ENCODE data around the gene SH2D3C. TPM values are rescaled to one million over a fixed set of nuclear protein-coding genes. Genes with fewer than 3 reads are reported as not detected.

Gene SH2D3C
- total and polyA plus RNA-seq, 8 donors = 1.4 to 7.1 (median 2.5) TPM

- H3K27ac ChIP-seq = no peak overlapping the region
- no peaks in the 10 kb centered on the region for H3K9me3 ChIP-seq
- H3K36me3 ChIP-seq = no peaks in the 10 kb centered on the region
- TF ChIP-seq CTCF (IDR thresholded peaks at IDR 0.05) = no peak
- DNase-seq (peak in 1 of 6 donors; percentile 43), FAIRE-seq (no peak), ATAC-seq (peak in 1 of 4 donors; percentile 12)
- no peaks in the 10 kb centered on the region for H3K27me3 ChIP-seq
- peak overlapping the region in 1 of 4 donors; percentile 22 for H3K4me3 ChIP-seq
- 63 to 80% methylated on average over 14 to 15 of the region's 15 CpGs for WGBS, 2 donors
- no peaks in the 10 kb centered on the region for H3K4me1 ChIP-seq
- intact Hi-C loops (cut with DNase I) = no loop called here
Observed at GRCh38 chr9:127776195-127776923, 2.1 kb downstream of the SH2D3C start.

GRCh38 chr9:127773981-127774380 lies 4.5 kb downstream of the SH2D3C start:
- intact Hi-C loops (cut with DNase I) = no loop called here

GRCh38 chr9:127773272-127773671 lies 5.2 kb downstream of the SH2D3C start:
- intact Hi-C loops (cut with DNase I) = no loop called here
- Histone ChIP-seq H3K4me3 (no peak overlapping the region), H3K27me3 (no peaks in the 10 kb centered on the region), H3K9me3 (no peaks in the 10 kb centered on the region), H3K36me3 (no peaks in the 10 kb centered on the region), H3K4me1 (peaks cover 0 to 8% (median 4%) of the 10 kb centered on the region in 3 donors), H3K27ac (no peak overlapping the region)
- no peak for DNase-seq
- no peak for FAIRE-seq
- TF ChIP-seq CTCF (IDR thresholded peaks at IDR 0.05) = no peak
- ATAC-seq = no peak
- 75 to 83% methylated on average over 3 of the region's 3 CpGs for WGBS, 2 donors

More at GRCh38 chr9:127773981-127774380, 4.5 kb downstream of the SH2D3C start:
- no peak for ATAC-seq
- no peak for FAIRE-seq
- TF ChIP-seq CTCF (IDR thresholded peaks at IDR 0.05) = no peak
- Histone ChIP-seq H3K9me3 (no peaks in the 10 kb centered on the region), H3K36me3 (no peaks in the 10 kb centered on the region), H3K4me1 (peaks cover 0 to 8% (median 4%) of the 10 kb centered on the region in 3 donors), H3K4me3 (no peak overlapping the region), H3K27me3 (no peaks in the 10 kb centered on the region), H3K27ac (no peak overlapping the region)
- WGBS, 2 donors = 79% methylated on average over 10 of the region's 10 CpGs
- peak in 1 of 6 donors; percentile 41 for DNase-seq

- ATAC-seq = no peak
- Histone ChIP-seq H3K36me3 (no peaks in the 10 kb centered on the region), H3K4me1 (peaks cover 0 to 8% (median 4%) of the 10 kb centered on the region in 3 donors), H3K27me3 (no peaks in the 10 kb centered on the region), H3K9me3 (no peaks in the 10 kb centered on the region), H3K4me3 (no peak overlapping the region), H3K27ac (no peak overlapping the region)
- TF ChIP-seq CTCF (IDR thresholded peaks at IDR 0.05) = no peak
- intact Hi-C loops (cut with DNase I) = no loop called here
- WGBS, 2 donors = 92 to 97% methylated on average over 5 of the region's 5 CpGs
- DNase-seq = no peak
- FAIRE-seq = no peak
Observed at GRCh38 chr9:127772603-127773002, 5.9 kb downstream of the SH2D3C start.

GRCh38 chr9:127771570-127772189 lies 6.8 kb downstream of the SH2D3C start:
- Histone ChIP-seq H3K4me3 (peak overlapping the region in 2 of 4 donors; percentile 41 to 51), H3K9me3 (no peaks in the 10 kb centered on the region), H3K27ac (peak overlapping the region in 2 of 4 donors; percentile 2 to 24), H3K4me1 (peaks cover 0 to 8% (median 4%) of the 10 kb centered on the region in 3 donors), H3K27me3 (no peaks in the 10 kb centered on the region), H3K36me3 (no peaks in the 10 kb centered on the region)
- FAIRE-seq (no peak), ATAC-seq (no peak), DNase-seq (no peak)
- intact Hi-C loops (cut with DNase I) = no loop called here
- no peak for TF ChIP-seq CTCF (IDR thresholded peaks at IDR 0.05)
- WGBS, 2 donors = 3% methylated on average over 17 to 19 of the region's 19 CpGs

All from pancreas (tissue), 10 donors.